ENCODE results near the gene COL11A2. TPM values are rescaled to one million over a fixed set of nuclear protein-coding genes. Genes with fewer than 3 reads are reported as not detected.

COL11A2 gene
- total RNA-seq, 2 experiments from 2014 or later: 2.8 to 3.0 TPM

DNA sequence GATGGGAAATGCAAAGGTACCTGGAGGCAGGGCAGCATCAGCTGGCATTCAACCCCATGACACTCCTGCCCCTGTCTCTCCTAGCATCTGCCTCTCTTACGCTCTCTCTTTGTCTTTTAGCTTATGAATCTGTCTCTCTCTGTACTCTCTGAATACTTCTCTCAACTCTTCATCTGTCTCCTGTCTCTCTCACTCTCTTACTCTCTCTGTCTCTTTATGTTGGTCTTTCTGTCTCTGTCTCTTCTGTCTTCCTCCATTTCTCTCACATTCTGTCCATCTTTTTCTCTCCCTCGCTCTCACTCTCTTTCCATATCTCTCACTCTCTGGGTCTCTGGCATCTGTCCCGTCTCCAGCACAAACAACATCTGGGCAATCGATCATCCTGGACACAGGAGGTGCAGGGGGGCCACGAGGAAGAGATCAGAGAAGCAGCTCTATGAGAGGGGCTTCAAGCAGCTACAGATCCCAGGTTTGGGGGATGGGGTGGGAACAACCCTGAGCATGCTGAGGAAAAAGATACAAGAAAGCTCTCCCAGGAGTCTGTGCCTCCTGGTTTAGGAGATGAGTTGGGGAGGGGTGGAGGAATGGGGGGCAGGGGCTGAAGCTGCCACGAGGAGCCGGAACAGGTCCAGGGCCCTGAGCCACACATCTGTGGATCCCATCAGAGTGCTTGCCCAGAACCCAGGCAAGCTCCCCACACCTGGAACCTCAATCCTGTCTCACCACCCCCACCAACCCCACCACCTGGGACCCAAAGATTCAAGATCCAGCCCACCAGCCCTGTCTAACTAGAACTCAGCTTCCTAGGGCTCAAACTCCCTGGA, 2.4 kb downstream of the COL11A2 start:
- intact Hi-C loops (cut with DNase I, micrococcal nuclease): no loop called here
- Mint-ChIP-seq H3K9me3 (no peaks in the 10 kb centered on the region), H3K27me3 (peaks cover 55% of the 10 kb centered on the region), H3K27ac (no peak overlapping the region), H3K4me1 (ENCODE audit: low read depth) (peaks cover 20% of the 10 kb centered on the region), H3K4me3 (peak overlapping the region; percentile 7), H3K36me3 (ENCODE audit: low read depth) (peaks cover 20% of the 10 kb centered on the region)
- DNase-seq: no peak
- Histone ChIP-seq H3K27ac (ENCODE audit: low read depth in 1 of 2, low read length in 2 of 2) (no peak overlapping the region), H3K9me3 (ENCODE audit: control insufficient read depth in 1 of 2, insufficient read depth in 1 of 2, low read length in 2 of 2) (peaks cover 0 to 4% of the 10 kb centered on the region in 2 experiments), H3K4me3 (ENCODE audit: low read length) (no peak overlapping the region), H3K27me3 (ENCODE audit: control insufficient read depth in 1 of 2, insufficient read depth in 2 of 2, low read length in 2 of 2) (peaks cover 15 to 20% of the 10 kb centered on the region in 2 experiments), H3K36me3 (ENCODE audit: insufficient read depth, low read length) (peaks cover 13% of the 10 kb centered on the region), H3K4me1 (ENCODE audit: insufficient read depth, low read length) (peaks cover 27% of the 10 kb centered on the region)
- ChIA-PET CTCF (no interaction called here), POLR2A (interaction anchor here (0.7 to 0.9 kb wide), 2 partner anchors 10 to 19 kb away, joined by 3 read pairs; partner anchors contain the start of gene RING1)
- ATAC-seq (ENCODE audit: poor library complexity): no peak
- TF ChIP-seq, protein P1, sequence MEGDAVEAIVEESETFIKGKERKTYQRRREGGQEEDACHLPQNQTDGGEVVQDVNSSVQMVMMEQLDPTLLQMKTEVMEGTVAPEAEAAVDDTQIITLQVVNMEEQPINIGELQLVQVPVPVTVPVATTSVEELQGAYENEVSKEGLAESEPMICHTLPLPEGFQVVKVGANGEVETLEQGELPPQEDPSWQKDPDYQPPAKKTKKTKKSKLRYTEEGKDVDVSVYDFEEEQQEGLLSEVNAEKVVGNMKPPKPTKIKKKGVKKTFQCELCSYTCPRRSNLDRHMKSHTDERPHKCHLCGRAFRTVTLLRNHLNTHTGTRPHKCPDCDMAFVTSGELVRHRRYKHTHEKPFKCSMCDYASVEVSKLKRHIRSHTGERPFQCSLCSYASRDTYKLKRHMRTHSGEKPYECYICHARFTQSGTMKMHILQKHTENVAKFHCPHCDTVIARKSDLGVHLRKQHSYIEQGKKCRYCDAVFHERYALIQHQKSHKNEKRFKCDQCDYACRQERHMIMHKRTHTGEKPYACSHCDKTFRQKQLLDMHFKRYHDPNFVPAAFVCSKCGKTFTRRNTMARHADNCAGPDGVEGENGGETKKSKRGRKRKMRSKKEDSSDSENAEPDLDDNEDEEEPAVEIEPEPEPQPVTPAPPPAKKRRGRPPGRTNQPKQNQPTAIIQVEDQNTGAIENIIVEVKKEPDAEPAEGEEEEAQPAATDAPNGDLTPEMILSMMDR (IDR thresholded peaks at IDR 0.05): no peak

DNA sequence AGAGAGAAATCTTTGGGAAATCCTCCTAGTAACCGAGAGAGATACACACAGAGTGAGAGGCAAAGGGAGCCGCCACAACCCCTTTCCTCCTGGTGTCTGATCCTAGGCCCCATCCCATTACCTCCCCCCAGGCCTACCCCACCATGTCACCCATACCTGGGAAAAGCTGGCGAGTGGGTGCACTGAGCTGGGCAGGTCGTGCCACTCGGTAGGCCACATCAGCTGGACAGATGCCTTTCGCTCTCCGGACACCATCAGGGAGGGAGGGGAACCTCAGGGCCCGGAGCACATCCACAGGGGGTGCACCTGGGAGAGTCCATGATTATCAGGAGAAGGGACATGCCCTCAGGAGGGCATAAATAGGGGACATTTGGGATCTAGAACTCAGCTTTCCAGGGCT, 3.1 kb downstream of the COL11A2 start:
- Histone ChIP-seq H3K27me3 (ENCODE audit: control insufficient read depth in 1 of 2, insufficient read depth in 2 of 2, low read length in 2 of 2) (peaks cover 15 to 20% of the 10 kb centered on the region in 2 experiments), H3K27ac (ENCODE audit: low read depth in 1 of 2, low read length in 2 of 2) (no peak overlapping the region), H3K4me1 (ENCODE audit: insufficient read depth, low read length) (peaks cover 33% of the 10 kb centered on the region), H3K4me3 (ENCODE audit: low read length) (no peak overlapping the region), H3K9me3 (ENCODE audit: control insufficient read depth in 1 of 2, insufficient read depth in 1 of 2, low read length in 2 of 2) (peaks cover 0 to 4% of the 10 kb centered on the region in 2 experiments), H3K36me3 (ENCODE audit: insufficient read depth, low read length) (peaks cover 7% of the 10 kb centered on the region)
- ATAC-seq (ENCODE audit: poor library complexity) (no peak), DNase-seq (no peak)
- ChIA-PET CTCF (no interaction called here), POLR2A (no interaction called here)
- Mint-ChIP-seq H3K4me3 (no peak overlapping the region), H3K4me1 (ENCODE audit: low read depth) (peaks cover 27% of the 10 kb centered on the region), H3K27me3 (peaks cover 59% of the 10 kb centered on the region), H3K9me3 (no peaks in the 10 kb centered on the region), H3K36me3 (ENCODE audit: low read depth) (peaks cover 14% of the 10 kb centered on the region), H3K27ac (no peak overlapping the region)
- intact Hi-C loops (cut with DNase I, micrococcal nuclease): no loop called here
- TF ChIP-seq, protein P1 (IDR thresholded peaks at IDR 0.05): no peak

DNA sequence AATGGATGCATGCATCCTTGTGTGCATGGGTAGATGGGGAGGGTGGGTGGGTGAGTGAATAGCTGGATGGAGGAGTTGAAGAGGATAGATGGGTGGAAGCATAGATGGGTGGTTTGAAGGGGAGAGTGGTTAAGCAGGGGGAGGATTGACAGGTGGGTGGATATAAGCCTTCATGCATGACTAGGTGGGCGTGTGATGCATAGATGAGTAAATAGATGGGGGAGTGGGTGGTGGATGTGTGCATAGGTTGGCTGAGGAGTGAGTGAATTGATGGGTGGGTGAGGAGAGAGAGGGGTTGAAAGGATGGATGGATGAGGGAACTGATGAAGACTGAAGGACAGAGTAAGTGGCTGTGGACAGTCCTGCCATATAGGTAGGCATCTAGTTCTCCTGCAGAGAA, 4.5 kb downstream of the COL11A2 start:
- Mint-ChIP-seq H3K36me3 (ENCODE audit: low read depth) (peaks cover 16% of the 10 kb centered on the region), H3K27me3 (peaks cover 57% of the 10 kb centered on the region), H3K4me1 (ENCODE audit: low read depth) (peaks cover 31% of the 10 kb centered on the region), H3K9me3 (peaks cover 11% of the 10 kb centered on the region), H3K27ac (no peak overlapping the region), H3K4me3 (no peak overlapping the region)
- Histone ChIP-seq H3K4me3 (ENCODE audit: low read length) (no peak overlapping the region), H3K4me1 (ENCODE audit: insufficient read depth, low read length) (peaks cover 37% of the 10 kb centered on the region), H3K36me3 (ENCODE audit: insufficient read depth, low read length) (no peaks in the 10 kb centered on the region), H3K27ac (ENCODE audit: low read depth in 1 of 2, low read length in 2 of 2) (no peak overlapping the region), H3K27me3 (ENCODE audit: control insufficient read depth in 1 of 2, insufficient read depth in 2 of 2, low read length in 2 of 2) (peaks cover 15 to 19% of the 10 kb centered on the region in 2 experiments), H3K9me3 (ENCODE audit: control insufficient read depth in 1 of 2, insufficient read depth in 1 of 2, low read length in 2 of 2) (peaks cover 0 to 4% of the 10 kb centered on the region in 2 experiments)
- TF ChIP-seq, protein P1 (IDR thresholded peaks at IDR 0.05): no peak
- ChIA-PET POLR2A (no interaction called here), CTCF (no interaction called here)
- ATAC-seq (ENCODE audit: poor library complexity): no peak
- intact Hi-C loops (cut with DNase I, micrococcal nuclease): no loop called here
- no peak for DNase-seq

Measured in CD4-positive, alpha-beta T cell (primary cell).